ENCODE data around the gene LGR6.
"Not testable (repeated sequence)": the region's sequence is repeated elsewhere in the genome, so short reads cannot be mapped to it uniquely, and the experiment has no call there.

Gene LGR6

GRCh38 chr1:202158810-202159533 is 34.6 kb upstream of the LGR6 start:
- no peak for DNase-seq

GRCh38 chr1:202159534-202160371 is 33.8 kb upstream of the LGR6 start:
- DNase-seq = no peak

DNA sequence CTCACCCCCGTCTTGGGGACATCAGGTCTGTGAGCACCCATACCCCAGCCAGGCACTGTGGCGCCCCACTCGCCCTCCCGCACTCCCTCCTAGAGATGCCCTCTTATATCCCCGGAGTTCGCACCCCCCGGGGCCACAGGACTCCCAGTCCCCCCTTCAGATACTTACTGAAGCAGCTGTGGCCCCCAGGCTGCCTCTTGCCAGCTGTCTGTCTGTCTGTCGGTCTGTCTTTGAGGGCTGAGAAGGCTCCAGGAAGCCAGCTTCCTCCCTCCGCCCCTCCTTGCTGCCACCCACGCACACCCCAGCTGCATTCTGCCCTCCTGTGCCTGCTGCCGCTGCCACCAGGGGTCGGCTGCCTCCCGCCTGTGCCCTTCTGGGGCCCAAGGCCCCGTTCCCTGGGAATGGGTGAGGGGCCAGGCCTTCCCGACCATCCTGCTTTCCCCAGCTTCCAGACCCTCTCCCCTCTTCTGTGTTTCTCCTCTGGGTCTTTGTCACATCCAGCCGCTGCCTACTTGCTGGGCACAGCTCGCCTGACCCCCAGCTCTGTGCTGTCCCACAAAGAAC is 33.1 kb upstream of the LGR6 start, which contains the start of gene PTPN7:
PTPN7 (minus strand) TSS at position 226 of the 564 bp plus-strand sequence. CDS start 1,200 bp downstream, outside the sequence.
- no peak for DNase-seq

GRCh38 chr1:202161151-202162046 is 32.2 kb upstream of the LGR6 start:
- peak in 1 of 51 donors; percentile 18 for DNase-seq

DNA sequence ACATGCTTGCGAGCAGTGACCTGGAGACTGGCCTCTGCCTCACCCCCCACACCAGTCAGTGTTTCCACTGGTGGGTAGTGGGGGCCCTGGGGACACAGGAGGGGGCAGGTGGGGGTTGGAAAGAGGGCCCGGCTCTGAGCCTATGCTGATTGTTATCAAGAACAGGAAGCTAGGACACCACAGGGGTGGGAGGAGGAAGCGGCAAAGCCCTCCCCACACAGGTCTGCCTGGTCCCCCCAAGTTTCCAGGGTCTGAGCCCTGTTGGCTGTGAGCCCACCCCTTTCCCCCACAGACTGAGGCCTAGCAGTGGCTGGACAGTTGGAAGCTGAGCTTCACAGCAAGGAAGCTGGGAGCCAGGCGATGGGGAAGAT is 31.6 kb upstream of the LGR6 start:
- no peak for DNase-seq

DNA sequence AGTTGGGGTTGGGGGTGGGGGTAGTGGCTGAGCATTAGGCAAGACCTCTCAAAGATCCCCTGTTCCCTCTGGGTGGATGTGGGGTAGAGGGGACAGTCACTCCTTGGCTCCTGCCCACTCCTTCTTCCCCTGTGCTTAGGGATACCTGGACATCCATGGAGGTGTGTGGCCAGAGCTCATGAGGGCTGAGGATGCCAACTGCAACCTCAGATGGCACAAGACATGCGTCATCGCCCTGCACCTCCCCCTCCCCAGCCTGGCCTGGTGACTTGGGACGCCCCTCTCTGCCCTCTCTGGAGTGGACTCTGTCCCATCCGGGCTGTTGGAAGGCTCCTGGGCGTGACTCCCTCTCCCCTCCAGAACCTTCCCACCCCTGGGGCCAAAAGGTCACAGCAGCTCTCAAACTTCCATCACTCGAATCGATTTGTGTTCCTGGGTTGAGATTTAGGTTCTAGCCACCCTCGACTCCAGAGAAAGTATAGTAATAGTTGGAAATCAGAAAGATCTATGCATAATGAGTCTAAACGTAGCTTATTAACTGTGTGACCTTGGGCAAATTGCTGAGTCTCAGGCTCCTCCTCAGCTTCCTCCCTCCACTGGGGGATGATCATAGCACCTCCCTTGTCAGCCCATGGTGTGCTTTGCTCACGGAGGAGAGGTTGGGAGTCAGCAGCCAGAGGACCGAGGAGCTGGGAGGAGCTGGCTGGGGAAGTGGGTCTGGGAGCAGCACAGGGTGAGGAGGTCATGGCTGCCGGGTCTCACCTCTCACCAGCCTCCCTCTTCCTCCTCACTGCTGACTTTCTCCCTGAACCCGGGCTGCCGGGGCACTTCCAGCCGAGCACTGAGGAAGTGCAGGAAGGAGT is 30.9 kb upstream of the LGR6 start:
- DNase-seq = no peak

GRCh38 chr1:202163281-202164270 is 30.0 kb upstream of the LGR6 start:
- no peak for DNase-seq

- DNase-seq = no peak
These were observed 29.1 kb upstream of the LGR6 start for GRCh38 chr1:202164271-202165037.

DNA sequence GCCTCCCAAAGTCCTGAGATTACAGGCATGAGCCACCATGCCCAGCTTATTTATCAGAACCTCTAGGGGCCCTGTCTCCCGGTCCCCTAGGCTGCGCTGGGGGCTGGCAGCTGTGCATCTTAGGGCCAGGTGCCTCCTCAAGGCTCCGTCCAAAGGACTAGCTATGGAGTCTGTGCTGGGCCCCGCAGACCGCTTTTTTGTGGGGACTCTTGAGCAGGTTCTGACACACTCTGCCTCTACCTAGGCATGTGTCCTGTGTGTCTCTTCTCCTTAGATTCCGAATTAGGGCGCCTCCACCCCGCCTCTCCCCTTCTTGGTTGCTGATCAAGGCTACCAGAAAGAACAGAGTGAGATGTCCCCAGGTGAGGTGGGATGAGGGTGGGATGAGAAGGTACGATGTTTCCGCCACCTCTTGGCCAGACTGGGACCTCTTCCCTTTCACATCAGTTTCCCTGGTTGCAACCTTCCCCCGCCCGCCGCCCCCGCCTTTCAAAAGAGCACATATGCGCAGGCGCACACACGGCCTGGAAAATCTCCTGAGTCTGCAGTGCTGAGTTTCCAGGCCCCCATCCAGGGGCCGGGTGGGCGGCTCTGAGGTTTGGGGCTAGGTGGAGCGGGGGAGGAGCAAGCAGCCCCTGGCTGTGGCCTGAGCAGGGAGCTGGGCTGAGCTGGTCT is 28.2 kb upstream of the LGR6 start:
- DNase-seq = no peak

GRCh38 chr1:202165942-202166843 is 27.4 kb upstream of the LGR6 start:
- no peak for DNase-seq

GRCh38 chr1:202167054-202167453 is 26.5 kb upstream of the LGR6 start:
- DNase-seq = not testable (repeated sequence)

GRCh38 chr1:202167708-202168415 is 25.7 kb upstream of the LGR6 start:
- no peak for DNase-seq

DNA sequence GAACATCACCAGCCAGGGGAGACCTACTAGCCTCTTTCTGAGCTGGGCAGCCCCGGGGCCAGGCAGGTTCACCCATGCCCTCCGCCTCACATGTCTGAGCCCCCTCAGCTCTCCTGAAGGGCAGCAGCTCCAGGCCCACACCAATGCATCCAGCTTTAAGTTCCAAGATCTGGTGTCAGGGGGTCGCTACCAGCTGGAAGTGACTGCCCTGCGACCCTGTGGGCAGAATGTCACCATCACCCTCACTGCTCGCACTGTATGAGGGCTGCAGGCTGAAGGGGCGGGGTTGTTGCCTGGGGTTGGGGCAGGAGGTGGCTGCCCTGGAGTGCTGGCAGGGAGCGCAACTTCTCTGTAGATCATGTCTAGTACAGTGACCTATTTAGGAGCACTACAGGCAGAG is 24.7 kb upstream of the LGR6 start:
- no peak for DNase-seq

GRCh38 chr1:202170726-202171125 is 22.9 kb upstream of the LGR6 start:
- DNase-seq = no peak

DNA sequence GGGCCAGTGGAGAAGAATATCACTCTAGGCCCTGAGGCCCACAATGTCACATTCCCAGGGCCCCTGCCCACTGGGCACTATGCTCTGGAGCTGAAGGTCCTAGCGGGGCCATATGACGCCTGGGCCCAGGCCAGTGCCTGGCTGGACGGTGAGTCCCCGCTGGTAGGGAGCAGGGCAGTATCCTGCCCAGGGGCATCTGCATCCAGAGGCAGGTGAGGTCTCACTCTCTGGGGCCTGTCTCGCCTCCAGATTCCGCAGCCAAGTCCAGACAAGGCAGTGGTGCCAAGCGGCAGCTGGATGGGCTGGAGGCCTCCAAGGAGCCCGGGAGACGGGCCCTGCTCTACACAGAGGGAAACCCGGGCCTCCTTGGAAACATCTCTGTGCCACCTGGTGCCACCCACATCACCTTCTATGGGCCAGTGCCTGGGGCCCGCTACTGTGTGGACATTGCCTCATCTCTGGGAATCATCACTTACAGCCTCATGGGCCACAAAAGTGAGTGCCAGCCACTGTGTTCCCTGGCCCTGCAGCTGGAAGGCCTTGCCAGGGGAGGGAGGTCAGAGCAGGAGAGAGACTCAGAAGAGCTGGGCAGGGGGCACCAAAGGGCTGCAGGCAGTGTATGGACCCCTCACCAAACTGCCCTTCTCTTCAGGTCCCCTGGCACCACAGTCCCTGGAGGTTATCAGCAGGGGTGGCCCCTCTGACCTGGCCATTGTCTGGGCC is 22.1 kb upstream of the LGR6 start:
- DNase-seq = no peak
